Tibial nerve (tissue), 4 donors: Measurements from ENCODE around the gene PLEKHG7.

Experiments
- EP300 ChIP-seq, 2 donors: sonication (generic); formaldehyde crosslinking; IDR thresholded peaks; one replicate each; pipeline ENCODE4 v1.6.1; 2017; ENCODE audit warnings: antibody characterized with exemption in 2 of 2, mild to moderate bottlenecking in 1 of 2
- POLR2A ChIP-seq, 2 donors: fragments of 450-650 bp; IDR thresholded peaks; one replicate each; pipeline ENCODE4 v1.6.1; 2017; ENCODE audit warnings: antibody characterized with exemption in 2 of 2, mild to moderate bottlenecking in 2 of 2, moderate library complexity in 2 of 2
- TF ChIP-seq, protein P1 (sequence below), 5 experiments: fragments of 200-600 bp in 3 of 5; fragments of 450-650 bp in 2 of 5; sonication (generic) in 3 of 5; IDR thresholded peaks; one replicate each; pipeline ENCODE4 v1.5.1; 2016 to 2019; ENCODE audit warnings: antibody characterized with exemption in 5 of 5, mild to moderate bottlenecking in 3 of 5, moderate library complexity in 2 of 5

DNA sequence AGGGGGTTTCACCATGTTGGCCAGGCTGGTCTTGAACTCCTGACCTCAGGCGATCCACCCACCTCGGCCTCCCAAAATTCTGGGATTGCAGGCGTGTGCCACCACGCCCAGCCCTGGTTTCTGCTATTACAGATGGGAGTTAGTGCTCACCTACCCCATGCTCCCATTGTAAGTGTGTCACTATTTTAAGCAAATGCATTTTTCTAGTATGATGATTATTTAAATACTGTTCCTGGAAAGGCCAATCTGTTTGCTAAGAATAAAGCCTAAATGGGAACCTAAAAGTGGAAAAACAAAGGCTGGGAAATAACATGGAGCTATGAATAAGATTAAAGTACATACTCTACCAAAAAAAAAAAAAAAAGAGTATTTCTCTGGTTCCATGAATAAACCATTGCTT is 45.0 kb upstream of the PLEKHG7 start:
- TF ChIP-seq, protein P1, sequence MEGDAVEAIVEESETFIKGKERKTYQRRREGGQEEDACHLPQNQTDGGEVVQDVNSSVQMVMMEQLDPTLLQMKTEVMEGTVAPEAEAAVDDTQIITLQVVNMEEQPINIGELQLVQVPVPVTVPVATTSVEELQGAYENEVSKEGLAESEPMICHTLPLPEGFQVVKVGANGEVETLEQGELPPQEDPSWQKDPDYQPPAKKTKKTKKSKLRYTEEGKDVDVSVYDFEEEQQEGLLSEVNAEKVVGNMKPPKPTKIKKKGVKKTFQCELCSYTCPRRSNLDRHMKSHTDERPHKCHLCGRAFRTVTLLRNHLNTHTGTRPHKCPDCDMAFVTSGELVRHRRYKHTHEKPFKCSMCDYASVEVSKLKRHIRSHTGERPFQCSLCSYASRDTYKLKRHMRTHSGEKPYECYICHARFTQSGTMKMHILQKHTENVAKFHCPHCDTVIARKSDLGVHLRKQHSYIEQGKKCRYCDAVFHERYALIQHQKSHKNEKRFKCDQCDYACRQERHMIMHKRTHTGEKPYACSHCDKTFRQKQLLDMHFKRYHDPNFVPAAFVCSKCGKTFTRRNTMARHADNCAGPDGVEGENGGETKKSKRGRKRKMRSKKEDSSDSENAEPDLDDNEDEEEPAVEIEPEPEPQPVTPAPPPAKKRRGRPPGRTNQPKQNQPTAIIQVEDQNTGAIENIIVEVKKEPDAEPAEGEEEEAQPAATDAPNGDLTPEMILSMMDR (IDR thresholded peaks at IDR 0.05), result no peak
- TF ChIP-seq EP300 (IDR thresholded peaks at IDR 0.05) (no peak), POLR2A (IDR thresholded peaks at IDR 0.05) (no peak)
